Measurements from ENCODE around the gene EDC3.

Gene EDC3

DNA sequence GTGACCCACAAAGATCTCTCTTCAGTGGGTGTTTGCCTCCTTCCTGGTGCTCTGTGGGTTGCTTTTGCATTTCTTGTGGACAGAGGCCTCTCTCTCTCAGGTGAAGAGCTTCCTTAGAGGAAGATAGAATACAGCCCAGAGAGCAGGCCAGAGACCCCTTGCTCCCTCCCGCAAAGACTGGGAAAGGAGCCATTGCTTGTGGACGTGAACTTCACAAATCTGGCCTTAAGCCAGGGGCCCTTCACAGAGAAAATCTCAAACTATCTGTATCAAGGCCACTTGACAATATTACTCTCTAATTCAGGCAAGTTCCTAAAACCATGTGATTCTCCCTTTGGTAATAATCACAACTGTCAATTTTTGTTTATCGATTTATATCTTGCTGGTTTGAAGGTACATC is 110.6 kb downstream of the EDC3 start:
- DNase-seq (ENCODE audit: insufficient read length, low spot score) (no peak), FAIRE-seq (no peak)

GRCh38 chr15:74584779-74585178 is 111.0 kb downstream of the EDC3 start:
- no peak for FAIRE-seq
- DNase-seq (ENCODE audit: insufficient read length, low spot score), result no peak

DNA sequence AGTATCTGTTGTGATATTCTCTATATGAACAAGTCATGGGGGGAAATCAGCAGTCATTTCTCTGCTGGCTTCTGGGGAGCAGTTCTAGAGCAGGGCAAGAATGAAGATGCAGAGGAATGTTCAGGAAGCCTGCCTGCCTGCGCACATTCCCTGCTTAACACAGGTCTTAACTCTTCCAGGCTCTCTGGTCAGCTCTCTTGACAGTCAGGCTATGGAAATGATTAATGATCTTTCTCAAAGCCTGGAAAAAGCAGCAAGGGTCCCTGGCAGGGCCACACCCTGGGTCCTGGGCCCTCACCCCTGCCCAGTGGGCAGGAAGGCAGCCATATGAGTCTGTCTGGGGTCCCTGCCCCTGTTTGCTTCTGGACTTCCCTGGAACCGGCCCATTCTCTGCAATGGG is 111.6 kb downstream of the EDC3 start:
- DNase-seq (ENCODE audit: insufficient read length, low spot score), result no peak
- no peak for FAIRE-seq
